HT1080 (cell line): ENCODE results near the gene ZBTB7A. TPM values are rescaled to one million over a fixed set of nuclear protein-coding genes. Genes with fewer than 3 reads are reported as not detected.
"Not testable (repeated sequence)": the region's sequence is repeated elsewhere in the genome, so short reads cannot be mapped to it uniquely, and the experiment has no call there.

Experiments
- DNase-seq: peaks from one replicate; pipeline ENCODE4 v3.0.0-alpha.2; 2015; ENCODE audit warnings: low read depth
- total RNA-seq: library from RNA; depleted of rRNA; stranded (reverse); fragments of >200 nt; shearing (Covaris generic); gene quantifications from 2 replicates; pipeline ENCODE4 v1.2.3, GENCODE V29; 2014

The ZBTB7A gene
- total RNA-seq, 1 experiment from 2014 or later, result 17.2 TPM

DNA sequence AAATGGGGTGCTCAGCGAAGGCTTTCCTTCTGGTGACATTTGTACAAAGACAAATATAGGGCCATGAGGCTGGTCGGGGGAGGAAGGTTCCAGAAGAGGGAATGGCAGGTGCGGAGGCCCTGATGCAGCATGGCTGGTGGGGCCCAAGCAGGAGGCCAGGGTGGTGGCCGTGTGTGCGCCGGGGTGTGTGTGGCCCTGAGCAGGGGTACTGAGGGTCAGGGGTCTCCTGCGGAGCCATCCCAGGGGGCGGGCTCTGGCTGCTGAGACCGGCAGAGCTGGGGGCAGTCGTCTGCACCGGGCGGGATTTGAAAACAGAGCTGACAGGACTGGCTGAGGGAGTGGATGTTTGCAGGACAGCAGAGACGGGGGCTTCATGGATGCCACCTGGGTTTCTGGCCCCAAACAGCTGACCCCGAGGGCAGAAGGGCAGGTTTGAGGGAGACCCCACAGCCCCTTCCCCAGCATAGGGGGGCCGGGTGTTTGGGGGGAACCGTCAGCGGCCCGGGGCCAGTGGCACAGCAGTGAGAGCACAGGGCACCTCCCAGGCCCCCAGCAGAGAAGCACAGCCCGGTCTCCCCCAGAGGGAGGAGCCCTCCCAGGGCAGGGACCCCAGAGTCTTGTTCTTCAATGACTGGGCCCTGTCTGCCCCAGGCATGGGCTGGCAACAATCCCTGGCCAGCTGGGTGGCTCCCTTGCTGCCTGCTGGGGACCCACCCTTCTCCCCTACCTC lies 47.8 kb downstream of the ZBTB7A start:
- DNase-seq, result no peak

DNA sequence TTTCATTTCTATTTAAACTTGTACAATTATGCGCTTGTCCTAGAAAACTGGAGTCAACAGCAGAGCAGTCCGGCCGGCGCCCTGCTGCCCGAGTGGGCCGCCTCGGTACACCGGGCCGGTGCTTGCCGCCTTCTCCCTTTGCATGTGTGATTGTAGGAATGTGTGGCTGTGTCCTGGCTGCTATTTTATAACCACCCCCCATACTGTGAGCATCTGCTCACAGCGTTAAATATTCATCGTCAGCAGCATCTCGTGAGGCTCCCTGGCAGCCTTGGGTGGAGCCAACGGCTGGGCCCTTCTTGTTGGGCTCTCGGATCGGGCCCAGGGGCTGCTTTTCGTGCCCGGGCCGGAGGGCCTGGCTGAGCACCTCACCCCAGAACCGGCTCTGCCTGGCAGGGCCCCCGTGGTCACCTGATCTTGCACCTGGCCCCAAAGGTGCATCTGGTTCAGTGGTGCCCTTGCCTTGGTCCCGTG lies 48.5 kb downstream of the ZBTB7A start:
- no peak for DNase-seq

DNA sequence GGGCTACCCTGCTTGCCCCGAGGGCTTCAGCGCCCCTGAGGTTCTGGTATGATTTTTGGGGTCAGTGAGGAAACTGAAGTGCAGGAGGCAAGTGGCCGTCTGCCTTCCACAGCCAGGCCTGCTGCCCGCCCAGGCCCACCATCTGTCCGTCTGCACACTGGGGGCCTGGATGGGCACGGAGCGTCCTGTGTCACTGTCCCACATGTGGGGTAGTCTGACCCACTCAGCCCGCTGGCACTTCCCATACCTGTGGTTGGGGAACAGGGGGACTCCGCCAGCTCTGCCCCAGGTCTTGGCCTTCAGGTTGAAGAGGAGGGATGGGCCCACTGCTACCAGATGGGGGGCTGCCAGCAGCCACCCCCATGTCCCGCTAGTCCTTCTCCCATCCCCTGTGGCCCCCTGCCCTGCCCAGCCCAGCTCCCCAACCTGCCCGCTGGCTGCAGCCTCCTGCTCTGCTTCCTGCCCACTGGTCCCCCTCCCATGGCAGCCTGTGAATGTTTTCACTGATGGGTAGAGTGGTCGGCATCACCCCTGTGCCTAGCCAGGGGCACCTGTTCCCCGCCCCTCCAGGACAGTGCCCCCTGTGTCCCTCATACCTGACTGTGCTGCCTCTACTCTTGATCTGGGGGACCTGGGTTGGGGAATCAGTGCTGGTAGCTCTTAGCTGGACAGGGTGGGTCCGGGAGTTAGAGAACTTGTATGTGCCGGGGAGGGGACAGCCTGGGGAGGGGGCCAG lies 49.6 kb downstream of the ZBTB7A start:
- DNase-seq, result no peak

DNA sequence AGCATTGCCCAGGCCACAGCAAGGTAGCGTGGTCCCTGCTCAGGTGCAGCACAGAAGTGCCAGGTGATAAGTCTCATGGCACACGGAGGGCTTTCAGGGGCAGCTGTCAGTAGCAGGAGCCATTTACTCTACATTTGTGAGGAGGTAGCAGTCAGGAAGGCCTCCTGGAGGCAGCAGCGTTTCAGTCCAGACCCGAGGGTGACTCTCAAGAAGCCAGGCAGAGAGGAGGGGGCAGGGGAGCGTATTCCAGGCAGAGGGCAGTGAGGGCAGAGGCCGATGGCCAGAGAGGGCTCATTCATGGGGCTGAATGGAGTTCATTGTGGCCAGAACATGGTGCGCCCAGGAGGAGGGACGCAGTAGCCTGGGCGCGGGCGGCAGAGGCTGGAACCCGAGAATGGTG lies 50.2 kb downstream of the ZBTB7A start:
- DNase-seq, result no peak

DNA sequence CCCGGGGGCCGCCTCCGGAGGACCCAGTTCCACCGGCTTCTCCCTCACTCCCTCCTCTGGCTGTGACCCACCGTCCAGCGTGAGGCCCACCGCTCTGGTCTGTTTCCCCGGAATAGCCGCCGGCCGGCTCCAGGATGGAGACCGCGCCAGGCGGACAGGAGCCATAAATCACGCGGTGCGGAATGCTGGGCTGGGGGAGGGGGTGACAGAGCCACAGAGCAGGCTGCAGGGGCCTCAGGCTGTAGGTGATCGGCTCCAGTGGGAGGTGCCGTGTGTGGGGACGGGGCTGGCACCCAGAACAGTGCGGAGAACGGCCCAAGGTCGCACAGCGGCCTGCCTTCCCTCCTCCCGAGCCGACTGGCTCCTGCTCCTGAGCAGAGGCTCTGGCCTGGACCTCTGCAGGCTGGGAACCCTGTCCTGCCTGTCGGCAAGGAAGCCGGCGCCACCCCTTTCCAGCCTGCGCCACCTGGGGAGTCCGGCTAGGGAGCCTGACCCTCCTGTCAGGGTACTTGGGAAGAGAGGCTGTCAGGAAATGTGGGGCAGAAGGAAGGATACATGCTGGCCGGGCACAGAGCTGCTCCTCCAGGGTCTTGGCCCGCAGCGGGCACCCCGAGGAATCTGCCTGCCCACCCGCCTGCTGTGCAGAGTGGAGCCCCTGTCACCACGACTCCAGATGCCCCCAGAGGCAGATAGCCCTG lies 50.8 kb downstream of the ZBTB7A start:
- no peak for DNase-seq

DNA sequence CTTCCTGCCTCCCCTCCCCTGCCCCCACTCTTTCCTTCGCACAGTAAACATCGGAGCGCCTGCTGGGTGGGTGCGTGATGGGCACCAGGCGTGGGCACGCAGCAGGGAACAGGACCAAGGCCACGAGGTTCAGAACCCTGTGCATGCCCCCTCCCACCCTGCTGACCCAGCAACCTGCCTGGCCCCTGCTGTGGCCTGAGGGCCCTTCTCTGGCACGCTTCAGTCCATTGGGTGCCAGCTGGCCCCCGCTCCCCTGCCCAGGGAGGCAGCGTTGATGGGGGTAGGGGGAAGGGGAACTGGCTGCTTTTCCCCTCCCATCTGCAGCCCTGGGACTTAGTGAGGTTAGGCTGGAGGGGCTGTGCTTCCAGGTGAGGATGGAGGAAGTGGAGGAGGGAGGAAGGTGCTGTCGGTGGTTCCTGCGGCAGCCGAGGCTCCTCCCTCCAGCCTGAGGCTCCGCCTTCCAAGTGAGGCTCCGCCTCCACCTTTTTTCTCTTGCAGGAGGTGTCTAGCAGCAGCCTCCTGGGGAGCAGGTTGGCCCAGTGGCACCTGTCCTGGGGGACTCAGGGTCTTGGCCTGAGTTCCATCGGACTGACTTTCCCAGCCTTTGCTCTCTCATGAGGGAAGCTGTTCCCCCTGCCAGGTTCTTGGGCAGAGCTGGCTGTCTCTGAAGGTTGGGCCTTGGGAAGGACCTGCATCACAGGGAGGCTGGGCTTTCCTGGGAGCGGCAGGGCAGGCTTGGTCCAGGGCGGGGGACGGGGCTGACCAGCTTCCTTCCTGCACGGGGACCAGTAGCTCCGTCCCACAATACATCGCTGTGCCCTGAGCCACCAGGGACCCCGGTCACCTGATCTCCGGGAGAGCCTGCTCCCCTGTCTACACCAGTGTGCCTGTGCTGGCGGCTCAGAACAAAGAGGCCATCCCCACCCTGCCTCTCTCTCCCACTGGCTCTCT lies 51.9 kb downstream of the ZBTB7A start:
- DNase-seq, result no peak

DNA sequence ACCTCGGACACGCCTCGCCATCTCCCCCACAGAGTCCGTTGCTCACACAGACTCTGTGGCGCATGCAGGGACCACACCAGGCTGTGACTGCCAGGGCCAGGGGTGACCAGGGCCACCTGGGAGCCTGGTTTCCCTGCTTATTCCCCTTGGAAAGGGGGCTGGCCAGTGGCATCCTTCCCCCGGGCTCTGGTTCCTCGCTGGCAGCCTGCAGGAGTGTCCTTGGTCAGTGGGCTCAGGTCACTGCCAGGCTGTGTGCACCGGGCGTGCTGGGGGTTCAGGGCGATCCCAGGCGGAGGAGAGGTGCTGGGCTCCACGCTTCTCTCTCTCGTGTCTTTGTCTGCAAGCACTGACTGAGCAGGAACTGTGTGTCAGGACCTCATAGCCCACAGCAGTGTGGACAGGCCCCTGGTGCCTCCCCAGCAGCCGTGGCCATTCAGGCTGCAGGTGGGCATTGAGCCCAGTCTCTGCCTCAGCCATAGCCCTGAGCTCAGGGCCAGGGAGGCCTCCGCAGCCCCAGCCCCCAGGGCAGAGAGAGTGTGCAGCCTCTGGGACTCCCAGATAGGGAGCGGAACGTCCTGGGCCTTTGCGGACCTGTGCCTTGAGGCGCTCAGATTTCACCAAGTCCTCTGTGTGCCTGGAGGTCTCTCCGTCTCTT lies 52.7 kb downstream of the ZBTB7A start:
- DNase-seq, result no peak

DNA sequence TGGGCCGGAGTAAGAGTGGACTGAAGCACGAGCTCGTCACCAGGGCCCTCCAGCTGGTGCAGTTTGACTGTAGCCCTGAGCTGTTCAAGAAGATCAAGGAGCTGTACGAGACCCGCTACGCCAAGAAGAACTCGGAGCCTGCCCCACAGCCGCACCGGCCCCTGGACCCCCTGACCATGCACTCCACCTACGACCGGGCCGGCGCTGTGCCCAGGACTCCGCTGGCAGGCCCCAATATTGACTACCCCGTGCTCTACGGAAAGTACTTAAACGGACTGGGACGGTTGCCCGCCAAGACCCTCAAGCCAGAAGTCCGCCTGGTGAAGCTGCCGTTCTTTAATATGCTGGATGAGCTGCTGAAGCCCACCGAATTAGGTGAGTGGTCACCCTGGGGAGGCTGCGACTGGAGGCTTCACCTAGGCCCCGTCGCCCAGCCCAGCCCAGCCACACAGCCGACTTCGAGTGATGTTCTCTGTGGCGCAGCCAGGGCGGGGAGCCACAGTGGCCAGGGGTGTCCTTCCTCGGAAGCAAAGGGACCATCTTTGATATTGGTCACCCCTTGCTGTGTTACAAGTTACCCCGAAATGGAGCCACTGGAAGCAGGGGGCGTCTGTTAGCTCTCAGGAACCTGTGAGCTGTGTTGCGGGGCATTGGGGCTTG lies 53.6 kb downstream of the ZBTB7A start:
- no peak for DNase-seq

DNA sequence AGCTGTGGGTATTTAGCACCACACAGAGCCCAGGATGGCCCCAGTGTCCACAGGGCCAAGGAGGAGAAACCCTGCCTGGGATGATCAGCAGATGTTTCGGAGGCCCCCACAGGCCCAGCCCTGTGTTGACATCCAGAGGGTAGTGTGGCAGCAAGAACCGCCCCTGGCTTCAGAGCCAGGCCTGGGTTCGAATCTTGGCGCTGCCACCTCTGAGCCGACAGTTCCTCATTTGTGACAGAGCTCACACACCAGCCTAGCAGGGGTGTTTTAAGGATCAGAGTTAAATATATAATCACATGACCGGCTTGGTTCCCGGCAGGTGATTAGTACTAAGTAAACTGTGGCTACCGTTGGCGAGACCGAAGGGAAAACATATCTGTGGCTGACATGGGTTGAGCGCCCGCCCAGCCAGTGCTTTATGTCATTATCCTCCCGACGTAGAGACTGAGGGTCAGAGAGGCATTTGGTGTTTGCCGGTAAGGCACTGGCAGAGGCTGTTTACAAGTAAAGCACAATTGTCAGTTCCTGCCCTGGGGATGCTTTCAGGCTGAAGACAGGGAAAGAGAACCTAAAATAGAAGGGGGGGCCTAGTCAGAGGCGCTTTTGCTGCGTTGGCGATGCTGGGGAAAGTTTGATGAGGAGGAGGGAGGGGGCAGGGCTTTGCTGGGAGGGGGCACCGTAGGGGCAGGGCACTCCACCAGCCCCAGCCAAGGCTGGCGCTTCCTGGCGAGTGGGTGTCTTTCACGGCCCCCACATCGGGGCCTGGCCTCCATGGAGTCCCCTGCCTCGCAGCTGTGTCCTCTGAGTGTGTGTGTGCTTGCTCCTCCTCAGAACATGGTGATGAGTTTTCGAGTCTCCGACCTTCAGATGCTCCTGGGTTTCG lies 54.4 kb downstream of the ZBTB7A start:
- DNase-seq, result no peak

DNA sequence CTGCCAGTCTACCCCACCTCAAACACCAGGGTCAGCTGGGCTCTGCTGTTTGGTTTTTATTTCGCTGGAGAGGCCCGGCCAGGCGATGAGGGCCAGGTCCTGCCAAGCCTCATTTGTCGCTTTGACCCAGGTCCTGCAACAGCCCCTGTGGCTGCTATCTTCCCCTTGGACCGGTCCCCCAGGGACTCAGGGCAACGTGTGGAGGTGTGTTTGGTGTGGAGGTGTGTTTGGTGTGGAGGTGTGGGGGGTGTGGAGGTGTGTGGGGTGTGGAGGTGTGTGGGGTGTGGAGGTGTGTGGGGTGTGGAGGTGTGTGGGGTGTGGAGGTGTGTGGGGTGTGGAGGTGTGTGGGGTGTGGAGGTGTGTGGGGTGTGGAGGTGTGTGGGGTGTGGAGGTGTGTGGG lies 55.3 kb downstream of the ZBTB7A start:
- DNase-seq, result not testable (repeated sequence)

DNA sequence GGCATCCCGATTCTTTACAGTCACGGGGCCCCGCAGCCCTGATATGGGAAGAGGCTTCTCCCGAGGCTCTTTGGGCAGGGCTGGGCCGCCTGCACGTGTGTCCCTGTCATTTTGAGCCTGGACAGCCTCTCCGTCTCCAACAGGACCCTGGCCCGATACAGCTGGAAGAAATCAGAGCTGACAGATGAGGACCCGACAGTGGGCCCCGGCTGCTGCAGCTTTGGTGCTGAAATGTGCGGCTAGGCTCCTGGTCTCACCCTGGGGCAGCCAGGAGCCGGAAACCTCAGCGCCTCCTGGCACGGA lies 55.9 kb downstream of the ZBTB7A start:
- no peak for DNase-seq

DNA sequence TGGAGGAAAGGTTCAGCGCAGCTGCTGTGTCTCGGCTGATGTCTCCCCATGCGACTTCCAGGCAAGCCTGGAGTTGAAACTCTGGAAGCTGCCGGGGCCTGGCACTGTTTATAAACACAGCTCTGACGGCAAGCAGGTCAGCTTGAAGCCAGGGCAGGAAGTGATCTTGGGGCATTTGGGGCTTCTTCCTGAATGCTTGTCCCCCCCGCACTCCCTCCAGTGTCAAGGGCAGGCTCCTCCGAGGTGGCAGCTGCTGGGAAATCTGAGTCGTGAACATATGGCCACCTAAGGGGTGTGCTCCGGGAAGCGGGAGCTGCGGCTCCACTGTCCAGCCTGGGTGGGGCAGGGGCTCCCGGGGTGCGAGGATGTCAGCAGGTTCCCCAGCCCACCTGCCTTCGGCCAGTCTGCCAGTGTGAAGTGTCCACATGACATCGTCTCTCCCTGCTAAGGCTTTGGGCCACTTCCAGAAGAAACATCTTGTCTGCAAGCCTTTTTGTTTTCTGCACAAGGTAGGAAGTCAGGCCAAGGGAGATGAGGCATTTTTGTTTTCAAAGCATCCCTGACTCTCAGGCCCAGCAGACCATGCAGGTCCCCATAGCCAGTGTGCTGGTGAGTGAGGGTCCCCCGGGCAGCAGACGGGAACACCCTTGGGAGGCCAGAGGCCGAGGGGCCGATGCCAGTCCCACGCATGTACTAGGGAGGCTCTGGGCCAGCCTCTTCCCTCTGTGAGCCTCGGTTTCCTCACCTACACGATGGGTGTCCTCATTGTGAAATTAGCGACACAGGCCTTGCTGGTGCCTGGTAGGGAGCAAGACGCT lies 56.5 kb downstream of the ZBTB7A start:
- DNase-seq, result no peak

DNA sequence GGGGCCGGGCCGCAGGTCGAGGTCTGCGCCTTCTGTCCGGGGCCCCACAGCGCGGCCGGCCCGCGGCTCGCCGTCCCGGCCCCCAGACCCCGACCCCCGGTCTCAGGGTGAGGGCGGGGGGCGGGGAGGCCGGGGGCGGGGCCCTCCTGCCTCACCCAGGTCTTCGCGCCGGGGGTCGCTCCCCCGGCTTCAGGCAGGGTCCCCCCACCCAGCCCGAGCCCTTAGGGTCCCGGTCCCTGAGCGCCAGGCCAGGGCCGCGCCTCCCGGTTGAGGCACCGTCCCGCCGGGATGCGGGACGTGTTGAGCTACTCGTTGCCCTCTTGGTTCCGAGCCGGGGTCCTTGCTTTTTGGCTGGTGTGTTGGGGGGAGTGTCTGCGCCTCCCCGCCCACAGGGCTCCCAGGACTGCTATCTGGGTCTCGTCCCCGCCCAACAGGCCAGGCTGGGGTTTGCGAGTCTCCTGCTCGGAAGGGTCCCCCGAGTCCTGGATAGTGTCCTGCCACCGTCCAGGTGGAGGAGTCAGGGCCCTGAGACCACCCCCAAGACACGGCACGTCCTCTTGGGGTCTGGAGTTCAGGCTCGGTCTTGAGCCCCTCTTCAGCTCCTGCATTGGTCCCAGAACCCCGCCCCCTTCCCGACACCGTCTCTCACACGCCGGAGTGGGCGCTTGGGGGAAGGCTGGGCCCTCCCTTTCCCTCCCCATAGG lies 58.7 kb downstream of the ZBTB7A start:
- DNase-seq, result no peak

DNA sequence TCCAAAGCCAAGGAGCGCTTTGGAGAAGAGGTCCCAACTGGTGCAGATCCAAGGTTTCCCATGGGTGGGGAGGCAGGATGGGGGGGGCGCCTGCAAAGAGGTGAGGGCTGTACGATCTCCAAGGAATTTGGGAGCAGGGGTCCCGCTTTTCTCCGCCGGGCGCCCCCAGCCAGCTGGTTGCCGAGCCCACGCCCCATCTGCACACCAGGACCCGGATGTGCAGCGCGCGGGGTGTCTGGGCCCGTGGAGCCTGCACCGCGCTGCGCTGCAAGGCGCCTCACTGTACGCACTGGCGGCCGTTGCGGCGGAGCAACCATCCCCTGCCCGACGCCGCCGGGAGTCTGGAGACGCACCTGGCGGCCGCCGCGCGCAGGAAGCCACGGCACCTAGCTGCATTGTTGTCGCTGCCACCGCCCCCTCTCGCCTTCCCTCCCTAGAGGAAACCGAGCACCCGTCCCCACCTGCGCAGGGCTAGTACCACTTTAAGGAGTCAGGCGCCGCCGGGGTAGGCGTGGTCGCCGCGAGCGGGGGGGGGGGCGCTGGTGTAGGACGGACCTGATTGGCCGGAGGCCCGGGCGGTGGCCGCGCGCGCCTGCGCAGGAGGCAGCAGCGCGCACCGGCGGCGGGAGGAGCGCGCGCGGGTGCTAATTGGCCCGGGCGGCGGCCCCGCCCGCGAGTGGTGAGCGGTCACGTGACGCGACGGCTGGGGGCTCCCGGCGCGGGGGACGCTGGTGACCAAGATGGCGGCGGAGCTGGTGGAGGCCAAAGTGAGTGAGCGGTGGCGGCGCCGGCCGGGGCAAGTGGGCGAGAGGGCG lies 59.5 kb downstream of the ZBTB7A start, which contains the start of gene PIAS4:
Gene PIAS4, plus strand, starts transcription at position 716 of the 815 bp plus-strand sequence. Its CDS starts 25 bp downstream, at position 741.
- DNase-seq, result peak; percentile 82

DNA sequence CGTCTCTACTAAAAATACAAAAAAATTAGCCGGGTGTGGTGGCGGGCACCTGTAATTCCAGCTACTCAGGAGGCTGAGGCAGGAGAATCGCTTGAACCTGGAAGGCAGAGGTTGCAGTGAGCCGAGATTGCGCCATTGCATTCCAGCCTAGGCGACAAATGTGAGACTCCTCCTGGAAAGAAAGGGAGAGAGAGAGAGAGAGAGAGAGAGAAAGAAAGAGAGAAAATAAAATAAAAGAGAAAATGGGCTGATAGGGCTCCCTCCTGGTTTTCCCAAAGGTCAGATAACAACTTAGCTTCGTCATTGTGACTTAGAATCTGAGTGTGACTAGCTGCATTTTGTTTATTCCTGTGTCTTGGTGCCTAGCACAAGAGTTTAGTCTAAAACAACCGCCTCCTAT lies 61.3 kb downstream of the ZBTB7A start:
- not testable (repeated sequence) for DNase-seq

DNA sequence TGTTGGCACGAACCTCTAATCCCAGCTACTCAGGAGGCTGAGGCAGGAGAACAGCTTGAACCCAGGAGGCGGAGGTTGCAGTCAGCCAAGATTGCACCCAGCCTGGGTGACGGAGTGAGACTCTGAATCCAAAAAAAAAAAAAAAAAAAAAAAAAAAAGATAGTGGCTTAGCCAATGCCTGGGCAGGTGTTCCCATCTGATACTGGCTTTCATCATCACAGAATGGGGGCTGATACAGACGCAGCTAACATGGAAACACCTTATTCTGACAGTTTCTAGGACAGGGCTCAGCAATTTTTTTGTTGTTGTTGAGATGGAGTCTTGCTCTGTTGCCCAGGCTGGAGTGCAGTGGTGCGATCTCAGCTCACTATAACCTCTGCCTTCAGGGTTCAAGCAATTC lies 65.9 kb downstream of the ZBTB7A start:
- not testable (repeated sequence) for DNase-seq
